K562 (cell line): ENCODE data around the gene ELAVL3. TPM values are rescaled to one million over a fixed set of nuclear protein-coding genes. Genes with fewer than 3 reads are reported as not detected.

Experiments
- CREM ChIP-seq: IDR thresholded peaks from 2 replicates; pipeline ENCODE4 v1.6.1; 2014; ENCODE audit warnings: antibody characterized with exemption, low read depth
- FOS ChIP-seq: IDR thresholded peaks from 3 replicates; pipeline ENCODE4 v1.6.1; 2011; ENCODE audit not compliant: insufficient read length; ENCODE audit errors: extremely low read depth
- KDM1A ChIP-seq, 2 experiments: fragments of 450-650 bp; IDR thresholded peaks; 2 replicates each; pipeline ENCODE4 v1.6.1; 2016; ENCODE audit warnings: mild to moderate bottlenecking in 2 of 2
- KLF6 ChIP-seq: fragments of 250-450 bp; sonication (Bioruptor Pico); IDR thresholded peaks from 2 replicates; pipeline ENCODE4 v1.4.0; 2020; ENCODE audit warnings: mild to moderate bottlenecking, moderate library complexity, borderline replicate concordance
- NCOA6 ChIP-seq: fragments of 450-650 bp; IDR thresholded peaks from 2 replicates; pipeline ENCODE4 v1.6.1; 2017; ENCODE audit warnings: mild to moderate bottlenecking
- PTBP1 ChIP-seq: fragments of 200-400 bp; formaldehyde crosslinking; IDR thresholded peaks from 2 replicates; pipeline ENCODE4 v1.6.1; 2017; ENCODE audit warnings: low read depth, low read length
- SRSF7 ChIP-seq: fragments of 200-400 bp; formaldehyde crosslinking; optimal IDR thresholded peaks from 2 replicates; pipeline ENCODE3; 2017; ENCODE audit warnings: mild to moderate bottlenecking, low read depth, low read length
- TAF7 ChIP-seq: fragments of 450-650 bp; IDR thresholded peaks from 2 replicates; pipeline ENCODE4 v1.6.1; 2016; ENCODE audit warnings: missing genetic modification characterization, missing compliant biosample characterization
- TCF7L2 ChIP-seq: fragments of 150-350 bp; IDR thresholded peaks from 2 replicates; pipeline ENCODE4 v1.6.1; 2016; ENCODE audit warnings: low read depth, mild to moderate bottlenecking, low read length, moderate library complexity
- TRIM24 ChIP-seq, 2 experiments: fragments of 450-650 bp; IDR thresholded peaks; 2 replicates each; pipeline ENCODE4 v1.6.1; 2016
- TSHZ1 ChIP-seq: fragments of 250-450 bp; sonication (Bioruptor Pico); IDR thresholded peaks from 2 replicates; pipeline ENCODE4 v1.4.0; 2020; ENCODE audit warnings: mild to moderate bottlenecking, moderate library complexity
- ZNF318 ChIP-seq, 2 experiments: fragments of 450-650 bp; IDR thresholded peaks; 2 replicates each; pipeline ENCODE4 v1.6.1; 2016; ENCODE audit warnings: mild to moderate bottlenecking in 2 of 2, borderline replicate concordance in 1 of 2, low read depth in 1 of 2, moderate library complexity in 1 of 2
- ZNF551 ChIP-seq: fragments of 250-450 bp; sonication (Bioruptor Pico); IDR thresholded peaks from 2 replicates; pipeline ENCODE4 v1.5.0; 2021; ENCODE audit warnings: mild to moderate bottlenecking, moderate library complexity
- ZNF766 ChIP-seq: fragments of 200-800 bp; sonication (Bioruptor generic); conservative IDR thresholded peaks from 2 replicates; pipeline ENCODE4 v1.6.1; 2016; ENCODE audit warnings: missing genetic modification characterization, missing compliant biosample characterization
- polyA plus RNA-seq, 8 experiments: library from polyadenylated mRNA; depleted of rRNA in 4 of 8; stranded (reverse) in 5 of 8; unstranded in 3 of 8; fragments of >200 nt; fragmentation: Nextera tagmentation in 2 of 8; fragmentation: Illumina TruSeq in 1 of 8; extraction: Ambion mirVana in 2 of 8; extraction: Trizol in 1 of 8; gene quantifications; 2 replicates each; pipeline versions ENCODE4 v1.2.1 to v1.2.3, GENCODE V29; 2011 to 2014; ENCODE audit warnings: inconsistent platforms in 1 of 8, missing spikeins in 1 of 8
- total RNA-seq, 7 experiments: library from RNA; depleted of rRNA in 6 of 7; stranded (reverse); fragments of >200 nt in 6 of 7; fragmentation: Illumina TruSeq in 2 of 7; extraction: Trizol in 2 of 7; gene quantifications; 2 replicates each; pipeline versions ENCODE4 v1.2.1 to v1.2.3, GENCODE V29; 2011 to 2021; ENCODE audit warnings: low replicate concordance in 1 of 7
- TF ChIP-seq, protein P1 (sequence below): fragments of 450-650 bp; formaldehyde crosslinking; IDR thresholded peaks from 2 replicates; pipeline ENCODE4 v1.4.0; 2020; ENCODE audit warnings: mild to moderate bottlenecking, moderate library complexity

ELAVL3 gene
- total and polyA plus RNA-seq, 9 of the 15 experiments (the other 6 are each of a cell fraction or from before 2014, with no cell fraction given), result not detected

GRCh38 chr19:11481534-11482383 lies 913 bp upstream of the ELAVL3 start (continued):
- TF ChIP-seq, protein P1, sequence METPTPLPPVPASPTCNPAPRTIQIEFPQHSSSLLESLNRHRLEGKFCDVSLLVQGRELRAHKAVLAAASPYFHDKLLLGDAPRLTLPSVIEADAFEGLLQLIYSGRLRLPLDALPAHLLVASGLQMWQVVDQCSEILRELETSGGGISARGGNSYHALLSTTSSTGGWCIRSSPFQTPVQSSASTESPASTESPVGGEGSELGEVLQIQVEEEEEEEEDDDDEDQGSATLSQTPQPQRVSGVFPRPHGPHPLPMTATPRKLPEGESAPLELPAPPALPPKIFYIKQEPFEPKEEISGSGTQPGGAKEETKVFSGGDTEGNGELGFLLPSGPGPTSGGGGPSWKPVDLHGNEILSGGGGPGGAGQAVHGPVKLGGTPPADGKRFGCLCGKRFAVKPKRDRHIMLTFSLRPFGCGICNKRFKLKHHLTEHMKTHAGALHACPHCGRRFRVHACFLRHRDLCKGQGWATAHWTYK (CRISPR knock-in tag), result no peak
- TF ChIP-seq TCF7L2 (no peak), KDM1A (IDR thresholded peaks at IDR 0.05) (peak; percentile 51 to 63; a peak in 3 of 4 replicates), ZNF318 (IDR thresholded peaks at IDR 0.05; ENCODE audit: borderline replicate concordance in 1 of 2, low read depth in 1 of 2) (no peak), KLF6 (no peak), SRSF7 (no peak), FOS (peak; percentile 57), TRIM24 (IDR thresholded peaks at IDR 0.05) (peak in 1 of 2 experiments; percentile 38; a peak in 1 of 4 replicates), TSHZ1 (CRISPR knock-in tag) (no peak), PTBP1 (0 out of 2 replicates have a peak, but pooled peaks have one; percentile 24), TAF7 (tag) (no peak), NCOA6 (peak; percentile 79), ZNF551 (CRISPR knock-in tag) (no peak), ZNF766 (CRISPR knock-in tag) (0 out of 2 replicates have a peak, but pooled peaks have one; percentile 19), CREM (peak; percentile 42)
